IPS DF 4.7 (cell line): ENCODE measurements around the gene SLC24A1.
A peak's percentile ranks its signal among the peaks of the same experiment; 100 is the strongest.

ENCODE experiments used
- DNase-seq: peaks from one replicate; pipeline ENCODE4 v3.0.0-alpha.2; 2013; ENCODE audit warnings: low spot score; ENCODE audit errors: extremely low read depth

SLC24A1 gene

GRCh38 chr15:65618560-65619109 is 3.1 kb upstream of the SLC24A1 start:
- no peak for DNase-seq

- DNase-seq, result no peak
Observed at GRCh38 chr15:65619626-65620290, 2.0 kb upstream of the SLC24A1 start.

GRCh38 chr15:65620833-65621232 is 905 bp upstream of the SLC24A1 start:
- DNase-seq, result no peak

- no peak for DNase-seq
Observed at GRCh38 chr15:65623103-65623502, 1.4 kb downstream of the SLC24A1 start.

DNA sequence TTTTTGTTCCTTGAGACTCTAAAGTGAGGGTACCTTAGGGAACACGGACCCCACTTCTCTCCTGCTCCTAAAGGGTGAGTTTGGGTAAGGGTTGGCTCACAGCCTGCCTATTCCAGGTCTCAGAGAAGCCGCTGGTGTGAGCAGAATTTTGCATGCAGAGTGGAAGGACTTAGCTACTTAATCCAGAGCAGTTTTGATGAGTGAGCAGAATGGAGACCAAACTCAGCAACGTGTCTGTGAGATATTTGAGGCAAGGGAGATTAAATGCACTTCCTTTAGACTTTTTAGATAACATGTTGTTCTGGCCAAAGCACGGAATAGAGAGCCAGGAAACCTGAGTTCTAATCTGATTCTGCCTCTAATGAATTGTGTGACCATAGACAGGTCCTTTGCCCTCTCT is 5.1 kb downstream of the SLC24A1 start:
- DNase-seq, result no peak

- no peak for DNase-seq
Observed at GRCh38 chr15:65629548-65629947, 7.8 kb downstream of the SLC24A1 start.

DNA sequence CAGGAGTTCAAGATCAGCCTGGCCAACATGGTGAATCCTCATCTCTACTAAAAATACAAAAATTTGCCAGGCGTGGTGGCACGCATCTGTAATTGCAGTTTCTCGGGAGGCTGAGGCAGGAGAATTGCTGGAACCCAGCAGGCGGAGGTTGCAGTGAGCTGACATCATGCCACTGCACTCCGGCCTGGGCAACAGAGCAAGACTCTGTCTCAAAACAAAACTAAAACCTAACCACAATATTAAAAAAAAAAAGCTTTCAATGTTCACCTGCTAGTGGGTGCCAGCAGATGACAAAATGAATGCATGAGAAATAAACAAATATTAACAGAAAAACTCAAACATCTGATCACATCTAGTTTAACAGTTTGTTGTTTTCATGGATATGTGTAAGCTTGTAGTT is 9.0 kb downstream of the SLC24A1 start:
- DNase-seq, result no peak

- DNase-seq, result no peak
Observed at GRCh38 chr15:65631503-65631902, 9.8 kb downstream of the SLC24A1 start.

GRCh38 chr15:65632780-65633375 is 11.1 kb downstream of the SLC24A1 start:
- DNase-seq, result no peak

DNA sequence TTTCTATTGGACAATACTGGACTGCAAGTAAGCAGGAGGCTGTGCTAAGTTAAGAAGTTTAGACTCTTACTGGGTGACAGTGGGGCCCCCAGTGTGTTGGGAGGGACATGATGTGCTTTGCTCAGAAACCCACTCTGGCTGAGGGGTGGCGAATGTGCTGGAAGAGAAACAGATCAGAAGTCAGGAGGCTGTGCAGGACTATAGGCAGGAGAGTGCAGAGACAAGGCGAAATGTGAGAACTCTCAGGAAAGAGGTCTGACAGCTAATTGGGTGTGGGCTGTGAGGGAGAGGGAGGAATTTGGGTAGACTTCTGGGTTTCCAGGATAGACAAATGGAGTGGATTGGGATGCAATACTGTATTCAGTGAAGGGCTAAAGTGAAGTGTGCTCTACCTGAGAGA is 12.0 kb downstream of the SLC24A1 start:
- DNase-seq, result no peak

GRCh38 chr15:65634356-65634755 is 12.6 kb downstream of the SLC24A1 start:
- DNase-seq, result no peak

GRCh38 chr15:65638109-65638508 is 16.4 kb downstream of the SLC24A1 start:
- no peak for DNase-seq

DNA sequence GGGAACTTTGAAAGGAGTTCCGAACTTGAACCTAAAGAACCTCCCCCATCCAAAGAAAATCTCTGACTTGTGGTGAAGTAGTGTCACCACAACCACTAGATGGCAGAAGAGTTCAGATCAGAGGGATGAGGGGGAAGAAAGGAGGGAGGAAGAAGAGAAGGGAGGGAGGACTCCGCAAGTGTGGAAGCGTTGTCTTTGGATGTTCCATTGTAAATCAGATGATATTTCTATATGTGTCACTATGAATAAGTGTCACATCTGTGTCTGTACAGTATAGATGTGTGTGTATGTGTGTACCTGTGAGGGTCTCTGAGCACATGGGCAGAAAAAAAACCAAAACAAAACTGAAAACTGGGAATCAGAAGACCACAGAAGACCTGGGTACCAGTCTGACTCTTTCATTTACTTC is 16.9 kb downstream of the SLC24A1 start:
- peak; percentile 38 for DNase-seq

- DNase-seq, result no peak
Observed at GRCh38 chr15:65639509-65639908, 17.8 kb downstream of the SLC24A1 start.

GRCh38 chr15:65641768-65642475 is 20.2 kb downstream of the SLC24A1 start:
- no peak for DNase-seq

DNA sequence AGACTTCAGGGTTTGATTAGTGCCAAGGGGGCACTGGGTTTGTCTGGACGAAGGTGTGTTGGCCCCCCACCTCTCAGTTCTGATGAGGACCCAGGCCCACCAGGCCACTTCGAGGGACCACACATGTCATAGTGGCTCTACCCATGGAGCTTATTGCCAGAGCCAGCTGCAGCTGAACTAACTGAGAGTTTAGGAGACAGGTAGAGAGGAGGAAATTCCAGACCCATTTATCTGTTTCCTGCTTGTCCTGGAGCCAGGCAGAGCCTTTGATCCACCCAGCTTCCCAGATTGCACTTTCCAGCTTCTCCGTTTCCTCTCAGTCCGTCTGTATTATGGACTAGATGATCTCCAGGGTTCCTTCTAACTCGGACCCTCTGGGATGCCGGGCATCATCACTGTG is 20.9 kb downstream of the SLC24A1 start:
- DNase-seq, result no peak

GRCh38 chr15:65644282-65644681 is 22.5 kb downstream of the SLC24A1 start:
- DNase-seq, result no peak

DNA sequence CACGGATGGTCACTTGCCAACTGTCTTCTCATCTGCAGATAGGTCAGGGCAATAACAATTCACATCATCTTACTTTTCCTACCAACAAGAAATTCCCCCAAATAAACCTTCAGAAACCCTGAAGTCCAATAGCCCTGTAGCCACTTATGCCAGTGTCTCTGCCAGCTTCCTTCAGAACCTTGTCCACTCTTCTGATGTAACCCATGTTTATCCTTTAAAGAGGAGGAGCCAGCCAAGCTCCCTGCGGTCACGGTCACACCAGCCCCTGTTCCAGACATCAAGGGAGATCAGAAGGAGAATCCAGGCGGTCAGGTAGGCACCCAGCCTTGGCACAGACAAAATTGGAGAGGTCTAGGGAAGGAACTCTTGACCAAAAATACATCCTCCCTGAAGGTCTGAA is 23.7 kb downstream of the SLC24A1 start:
- DNase-seq, result no peak

DNA sequence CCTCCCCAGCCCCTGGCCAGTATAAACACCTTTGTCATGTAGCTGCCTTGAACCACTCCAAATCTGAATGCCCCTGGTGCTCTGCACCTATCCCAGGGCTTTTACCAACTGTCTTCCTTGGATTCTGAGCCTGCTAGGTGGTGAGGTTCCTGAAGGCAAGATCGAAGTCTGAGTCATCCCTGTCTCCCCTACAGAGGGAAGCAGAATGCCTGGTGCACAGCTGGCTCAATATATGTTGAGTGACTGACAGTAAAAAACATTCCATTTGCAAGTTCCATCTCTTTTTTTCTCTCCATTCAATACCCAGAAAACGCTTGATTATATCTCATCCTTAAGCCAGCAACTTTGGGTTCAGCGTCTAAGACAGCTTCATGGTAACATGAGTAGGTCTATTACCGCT is 24.7 kb downstream of the SLC24A1 start:
- DNase-seq, result no peak

GRCh38 chr15:65650312-65651041 is 28.7 kb downstream of the SLC24A1 start:
- DNase-seq, result no peak

DNA sequence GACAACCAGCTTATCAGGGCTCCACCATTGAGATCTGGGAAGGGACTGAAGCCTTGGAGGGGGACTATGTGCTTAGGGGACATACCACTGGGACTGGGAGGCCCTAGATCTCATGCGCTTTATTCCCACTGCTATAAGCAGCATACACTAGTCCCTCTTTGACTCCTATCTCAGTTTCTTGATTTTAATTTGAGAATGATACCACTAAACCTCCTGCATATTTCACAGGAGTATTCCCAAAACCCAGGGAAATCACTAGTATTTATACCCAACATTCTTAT is 29.2 kb downstream of the SLC24A1 start:
- DNase-seq, result no peak
